NCI-H524 (cell line): ENCODE results near the gene SLC25A53.
"Not testable (repeated sequence)": the region's sequence is repeated elsewhere in the genome, so short reads cannot be mapped to it uniquely, and the experiment has no call there.

Source experiments
- DNase-seq, 2 experiments: peaks; one replicate each; lab custom pipeline; 2025; lab: John Stamatoyannopoulos, UW

SLC25A53 gene

GRCh38 chrX:104134583-104135261, 22.1 kb downstream of the SLC25A53 start:
- DNase-seq = no peak

GRCh38 chrX:104130808-104131207, 26.0 kb downstream of the SLC25A53 start:
- DNase-seq = no peak

GRCh38 chrX:104126856-104127255, 30.0 kb downstream of the SLC25A53 start:
- no peak for DNase-seq

- no peak for DNase-seq
Observed at GRCh38 chrX:104122829-104123228, 34.0 kb downstream of the SLC25A53 start.

- DNase-seq = peak in 1 of 2 experiments; percentile 64
Observed at GRCh38 chrX:104118765-104119164, 38.0 kb downstream of the SLC25A53 start.

GRCh38 chrX:104117759-104118158, 39.0 kb downstream of the SLC25A53 start:
- no peak for DNase-seq

GRCh38 chrX:104113222-104113965, 43.4 kb downstream of the SLC25A53 start:
- peak; percentile 73 to 90 for DNase-seq

- DNase-seq = peak; percentile 54 to 76
Observed at GRCh38 chrX:104112326-104112951, 44.4 kb downstream of the SLC25A53 start, which contains the start of gene ZCCHC18. Gene ZCCHC18 (plus strand): TSS chrX:104112523. CDS start chrX:104114112, 1,589 bp downstream.

- DNase-seq = not testable (repeated sequence)
Observed at GRCh38 chrX:104110491-104111240, 46.1 kb downstream of the SLC25A53 start.

GRCh38 chrX:104108955-104109354, 47.9 kb downstream of the SLC25A53 start:
- no peak for DNase-seq

GRCh38 chrX:104105330-104106262, 51.2 kb downstream of the SLC25A53 start:
- no peak for DNase-seq

- DNase-seq = no peak
Observed at GRCh38 chrX:104104676-104105075, 52.1 kb downstream of the SLC25A53 start.

- no peak for DNase-seq
Observed at GRCh38 chrX:104098919-104099318, 57.9 kb downstream of the SLC25A53 start.

- peak; percentile 66 to 83 for DNase-seq
Observed at GRCh38 chrX:104098151-104098808, 58.5 kb downstream of the SLC25A53 start.

- no peak for DNase-seq
Observed at GRCh38 chrX:104085919-104086318, 70.9 kb downstream of the SLC25A53 start.

GRCh38 chrX:104085477-104085876, 71.3 kb downstream of the SLC25A53 start:
- DNase-seq = no peak

- no peak for DNase-seq
Observed at GRCh38 chrX:104084534-104085277, 72.1 kb downstream of the SLC25A53 start.

GRCh38 chrX:104084063-104084462, 72.7 kb downstream of the SLC25A53 start:
- no peak for DNase-seq

GRCh38 chrX:104077854-104078253, 79.0 kb downstream of the SLC25A53 start:
- DNase-seq = not testable (repeated sequence)
